GM04503 (cell line): Measurements from ENCODE around the gene KLKB1.

Source experiments
- DNase-seq: peaks from one replicate; pipeline ENCODE4 v3.0.0-alpha.2; 2012; ENCODE audit warnings: low read depth

Gene KLKB1

GRCh38 chr4:186227221-186227620 lies at the start of gene KLKB1:
Gene KLKB1 (plus strand): TSS chr4:186227507. CDS start chr4:186228196, 689 bp downstream.
- no peak for DNase-seq

DNA sequence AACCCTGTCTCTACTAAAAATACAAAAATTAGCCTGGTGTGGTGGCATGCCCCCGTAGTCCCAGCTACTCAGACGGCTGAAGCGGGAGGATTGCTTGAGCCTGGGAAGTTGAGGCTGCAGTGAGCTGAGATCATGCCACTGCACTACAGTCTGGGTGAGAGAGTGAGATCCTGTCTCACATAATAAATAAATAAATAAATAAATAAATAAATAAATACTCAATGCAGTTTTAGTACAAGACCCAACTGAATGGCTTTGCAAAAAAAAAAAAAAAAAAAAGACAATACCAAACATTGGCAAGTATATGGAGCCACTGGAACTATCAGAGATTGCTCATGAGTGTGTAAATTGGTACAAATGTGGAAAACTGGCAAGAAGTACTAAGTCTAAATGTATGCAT lies 39.2 kb upstream of the KLKB1 start:
- no peak for DNase-seq

GRCh38 chr4:186189656-186190055 lies 37.7 kb upstream of the KLKB1 start:
- DNase-seq, result no peak

- no peak for DNase-seq
Measured at GRCh38 chr4:186190581-186191199, 36.6 kb upstream of the KLKB1 start.

DNA sequence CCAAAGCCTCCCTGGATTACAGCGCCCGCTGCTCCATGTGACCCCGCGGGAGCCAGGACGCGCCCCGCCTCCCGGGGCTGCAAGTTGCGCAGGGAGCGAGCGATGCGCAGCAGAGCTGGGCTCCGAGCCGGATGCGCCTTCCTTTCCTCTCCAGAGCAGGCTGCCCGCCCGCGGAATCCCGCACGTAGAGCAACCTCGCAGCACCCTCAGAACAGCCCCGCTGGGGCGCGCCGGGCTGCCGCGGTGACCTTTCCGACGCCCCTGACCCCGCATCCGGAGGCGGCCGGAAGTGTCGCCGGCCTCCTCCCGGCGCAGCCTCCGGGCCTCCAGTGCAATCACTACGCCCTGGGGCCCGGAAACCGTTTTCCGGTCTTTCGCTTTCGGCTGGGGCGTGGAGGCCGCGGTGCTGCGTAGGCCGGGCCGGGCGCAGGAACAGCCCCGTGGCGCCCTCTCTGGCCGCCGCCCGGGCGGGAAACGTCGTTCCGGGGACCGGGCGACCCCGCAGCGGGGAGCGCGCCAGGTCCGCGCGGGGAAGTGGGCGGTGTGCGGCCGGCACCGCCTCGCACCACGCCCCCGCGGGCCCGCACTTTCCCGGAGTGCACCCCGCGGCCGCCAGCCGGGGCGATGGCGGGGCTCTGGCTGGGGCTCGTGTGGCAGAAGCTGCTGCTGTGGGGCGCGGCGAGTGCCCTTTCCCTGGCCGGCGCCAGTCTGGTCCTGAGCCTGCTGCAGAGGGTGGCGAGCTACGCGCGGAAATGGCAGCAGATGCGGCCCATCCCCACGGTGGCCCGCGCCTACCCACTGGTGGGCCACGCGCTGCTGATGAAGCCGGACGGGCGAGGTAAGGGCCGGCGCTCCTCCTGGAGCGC lies 35.9 kb upstream of the KLKB1 start, which contains the start of gene CYP4V2:
TSS of gene CYP4V2 (plus strand) at position 368 of the 866 bp plus-strand sequence. CDS start at position 625, 257 bp downstream.
- DNase-seq, result no peak

DNA sequence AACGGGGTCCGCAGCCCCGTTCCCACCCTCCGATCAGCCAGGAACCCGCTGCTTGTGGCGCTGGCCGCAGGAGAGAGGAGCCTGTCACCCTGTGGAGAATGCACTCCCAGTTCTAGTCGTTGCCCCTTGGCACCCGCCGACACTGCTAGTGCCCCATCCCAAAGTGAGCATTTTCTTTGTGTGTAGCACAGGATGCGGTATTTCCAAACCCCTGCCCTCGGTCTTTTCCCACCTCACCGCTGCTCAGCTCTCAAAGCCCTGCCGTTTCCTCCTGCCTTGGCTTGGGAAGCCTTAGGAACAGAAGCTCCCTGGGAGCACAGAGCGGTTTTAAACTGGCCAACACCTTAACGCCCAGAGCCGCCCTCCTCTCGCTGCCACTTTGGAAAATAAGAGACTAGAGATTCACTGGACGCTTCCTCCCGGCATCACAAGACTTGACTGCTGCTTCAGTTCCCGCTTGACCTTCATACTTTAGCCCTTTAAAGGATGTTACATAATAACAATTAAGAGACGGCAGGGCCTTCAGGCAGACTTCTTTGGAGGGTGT lies 35.2 kb upstream of the KLKB1 start:
- no peak for DNase-seq

DNA sequence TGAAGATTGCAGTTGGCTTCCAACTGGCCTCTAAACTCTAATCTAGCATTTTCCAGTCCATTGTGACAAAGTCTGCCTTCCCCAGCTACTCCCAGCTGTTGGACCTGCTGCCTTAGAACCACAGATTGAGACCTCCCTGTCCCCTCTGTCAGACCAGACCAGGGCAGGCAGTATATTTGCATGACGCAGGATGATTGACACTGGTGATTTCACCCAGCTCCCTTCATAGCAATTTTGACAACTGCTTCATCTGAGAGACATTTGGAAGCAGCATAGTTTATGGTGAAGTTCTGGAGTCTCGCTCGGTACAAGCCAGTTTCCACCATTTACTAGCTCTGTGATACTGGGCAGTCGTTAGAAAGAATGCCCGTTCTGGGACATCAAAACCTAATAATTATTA lies 33.5 kb upstream of the KLKB1 start:
- DNase-seq, result no peak

DNA sequence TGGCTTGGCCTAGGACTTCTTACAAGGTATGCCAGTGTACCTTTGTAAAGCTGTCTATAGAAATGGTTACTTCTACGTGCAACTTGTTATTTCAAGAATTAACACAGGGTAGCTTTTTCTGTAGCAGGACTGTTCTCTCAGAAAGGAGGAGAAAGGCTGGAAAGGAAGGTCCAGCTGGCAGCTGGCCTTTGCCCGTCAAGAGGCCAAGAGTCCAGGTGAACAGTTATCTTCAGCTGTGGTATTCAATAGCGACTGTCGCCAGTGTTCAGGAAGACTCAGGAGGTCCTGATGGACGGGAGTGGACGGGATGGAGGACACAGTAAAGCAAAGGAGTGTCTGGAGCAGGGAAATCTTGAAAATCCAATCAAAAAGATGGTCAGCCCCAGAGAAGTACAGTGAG lies 31.2 kb upstream of the KLKB1 start:
- no peak for DNase-seq

GRCh38 chr4:186200516-186200915 lies 26.8 kb upstream of the KLKB1 start:
- no peak for DNase-seq

DNA sequence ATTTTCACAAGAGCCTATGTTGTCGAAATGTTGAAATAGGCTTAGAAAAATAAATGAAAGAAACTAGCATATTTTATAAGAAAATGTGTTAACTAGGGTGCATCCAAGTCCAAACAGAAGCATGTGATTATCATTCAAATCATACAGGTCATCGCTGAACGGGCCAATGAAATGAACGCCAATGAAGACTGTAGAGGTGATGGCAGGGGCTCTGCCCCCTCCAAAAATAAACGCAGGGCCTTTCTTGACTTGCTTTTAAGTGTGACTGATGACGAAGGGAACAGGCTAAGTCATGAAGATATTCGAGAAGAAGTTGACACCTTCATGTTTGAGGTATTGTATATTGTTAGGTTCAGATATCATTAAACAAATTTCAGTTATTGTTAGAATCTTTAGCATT lies 26.3 kb upstream of the KLKB1 start:
- DNase-seq, result no peak

GRCh38 chr4:186201535-186202230 lies 25.6 kb upstream of the KLKB1 start:
- no peak for DNase-seq

DNA sequence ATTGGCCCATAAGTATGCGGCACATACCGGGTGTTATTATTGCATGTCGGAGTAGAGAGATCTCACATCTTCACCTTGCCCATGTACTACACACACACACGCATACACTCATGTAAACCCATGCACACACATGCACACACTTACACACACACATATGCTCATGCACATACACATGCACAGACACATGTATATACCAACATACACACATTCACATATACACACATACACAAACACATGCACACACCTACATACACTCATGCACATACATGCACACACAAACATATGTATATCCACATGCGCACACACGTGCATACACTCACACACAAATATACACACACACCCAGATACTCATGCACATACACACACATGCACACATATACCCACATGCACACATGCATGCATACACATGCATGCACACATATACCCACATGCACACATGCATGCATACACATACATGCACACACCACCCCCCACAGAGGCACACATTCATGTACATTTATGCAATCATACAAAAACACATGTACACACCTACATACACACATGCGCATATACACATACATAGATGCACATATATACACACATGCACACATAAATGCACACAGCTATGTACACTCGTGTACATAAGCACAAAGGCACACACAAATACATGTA lies 24.7 kb upstream of the KLKB1 start:
- DNase-seq, result no peak

DNA sequence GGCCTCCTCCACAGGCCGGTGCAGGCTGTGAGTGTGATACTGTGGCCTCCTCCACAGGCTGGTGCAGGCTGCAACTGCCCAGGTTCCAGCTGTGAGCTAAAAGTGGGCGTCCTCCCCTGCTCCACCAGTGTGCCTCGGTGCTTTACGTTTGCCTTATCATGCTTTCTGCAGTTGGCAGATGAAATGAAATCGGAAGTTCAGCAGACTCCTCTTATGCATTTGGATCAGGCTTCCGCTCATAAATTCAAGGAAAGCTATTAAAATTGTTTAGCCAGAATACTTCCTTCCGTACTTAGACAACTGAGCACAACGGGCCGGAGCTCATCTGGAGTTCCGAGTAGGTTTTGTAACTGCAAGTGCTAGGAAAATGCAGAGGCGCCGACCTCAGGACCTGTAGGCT lies 23.9 kb upstream of the KLKB1 start:
- no peak for DNase-seq

DNA sequence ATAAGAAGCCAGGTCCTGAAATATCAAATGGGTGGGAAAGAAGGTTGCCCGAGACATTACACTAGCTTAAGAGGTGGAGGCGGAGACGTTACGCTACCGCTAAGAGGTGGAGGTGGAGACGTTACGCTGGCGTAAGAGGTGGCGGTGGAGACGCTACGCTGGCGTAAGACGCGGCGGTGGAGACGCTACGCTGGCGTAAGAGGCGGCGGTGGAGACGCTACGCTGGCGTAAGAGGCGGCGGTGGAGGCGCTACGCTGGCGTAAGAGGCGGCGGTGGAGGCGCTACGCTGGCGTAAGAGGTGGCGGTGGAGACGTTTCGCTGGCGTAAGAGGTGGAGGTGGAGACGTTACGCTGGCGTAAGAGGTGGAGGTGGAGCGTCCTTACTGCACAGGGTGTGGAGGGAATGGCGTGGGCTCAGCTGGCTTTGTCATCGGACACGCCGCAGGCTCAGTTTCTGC lies 23.2 kb upstream of the KLKB1 start:
- DNase-seq, result no peak

GRCh38 chr4:186204686-186205085 lies 22.6 kb upstream of the KLKB1 start:
- no peak for DNase-seq

GRCh38 chr4:186205156-186205555 lies 22.2 kb upstream of the KLKB1 start:
- no peak for DNase-seq

GRCh38 chr4:186216465-186217024 lies 10.8 kb upstream of the KLKB1 start:
- DNase-seq, result no peak

- no peak for DNase-seq
Measured at GRCh38 chr4:186217733-186218293, 9.5 kb upstream of the KLKB1 start.

- no peak for DNase-seq
Measured at GRCh38 chr4:186221624-186222023, 5.7 kb upstream of the KLKB1 start.

GRCh38 chr4:186225848-186226247 lies 1.5 kb upstream of the KLKB1 start:
- DNase-seq, result no peak

DNA sequence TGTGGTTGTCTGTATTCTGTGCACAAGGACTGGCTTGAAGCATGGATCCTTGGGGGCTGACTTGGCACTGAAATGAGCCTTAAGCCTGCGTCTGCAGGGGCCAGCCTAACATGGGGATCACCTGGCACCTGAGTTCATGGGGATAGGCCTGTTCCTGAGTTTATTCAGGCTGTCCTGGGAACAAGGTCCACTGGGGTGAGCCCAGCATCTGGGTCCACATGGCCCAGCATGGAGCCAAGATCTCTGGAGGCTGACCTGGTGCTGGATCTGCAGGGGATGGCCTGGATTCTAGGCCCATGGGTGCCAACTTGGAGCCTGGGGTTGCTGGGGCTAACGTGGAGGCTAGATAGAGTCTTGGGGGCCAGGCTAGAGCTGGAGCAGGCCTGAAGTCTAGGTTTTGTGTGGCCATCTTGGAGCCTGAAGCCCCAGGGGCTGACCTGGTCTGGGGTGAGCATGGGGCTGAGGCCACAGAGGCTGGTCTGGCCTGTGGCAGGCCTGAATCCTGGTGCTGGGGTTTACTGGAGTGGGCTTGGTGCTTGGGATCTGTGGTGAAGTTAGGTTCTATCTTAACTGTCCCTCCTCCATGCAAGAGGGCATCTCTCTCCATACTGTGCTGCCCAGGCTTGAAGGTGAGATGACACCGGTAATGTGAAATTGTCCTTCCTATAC lies 652 bp upstream of the KLKB1 start:
- no peak for DNase-seq
